Ovary (tissue), 3 donors: ENCODE data around the gene OVCA2.

ENCODE experiments used
- POLR2A ChIP-seq: fragments of 450-650 bp; IDR thresholded peaks from one replicate; pipeline ENCODE4 v1.6.1; 2017; ENCODE audit warnings: antibody characterized with exemption, mild to moderate bottlenecking, moderate library complexity
- TF ChIP-seq, protein P1 (sequence below), 3 donors: fragments of 450-650 bp in 2 of 3; fragments of 200-600 bp in 1 of 3; IDR thresholded peaks; one replicate each; pipeline versions ENCODE4 v1.5.1 to v1.8.0; 2016 to 2022; ENCODE audit warnings: antibody characterized with exemption in 3 of 3, mild to moderate bottlenecking in 1 of 3
- donor health status: DM: no; HTN: no; CAD: no.

- TF ChIP-seq, protein P1, sequence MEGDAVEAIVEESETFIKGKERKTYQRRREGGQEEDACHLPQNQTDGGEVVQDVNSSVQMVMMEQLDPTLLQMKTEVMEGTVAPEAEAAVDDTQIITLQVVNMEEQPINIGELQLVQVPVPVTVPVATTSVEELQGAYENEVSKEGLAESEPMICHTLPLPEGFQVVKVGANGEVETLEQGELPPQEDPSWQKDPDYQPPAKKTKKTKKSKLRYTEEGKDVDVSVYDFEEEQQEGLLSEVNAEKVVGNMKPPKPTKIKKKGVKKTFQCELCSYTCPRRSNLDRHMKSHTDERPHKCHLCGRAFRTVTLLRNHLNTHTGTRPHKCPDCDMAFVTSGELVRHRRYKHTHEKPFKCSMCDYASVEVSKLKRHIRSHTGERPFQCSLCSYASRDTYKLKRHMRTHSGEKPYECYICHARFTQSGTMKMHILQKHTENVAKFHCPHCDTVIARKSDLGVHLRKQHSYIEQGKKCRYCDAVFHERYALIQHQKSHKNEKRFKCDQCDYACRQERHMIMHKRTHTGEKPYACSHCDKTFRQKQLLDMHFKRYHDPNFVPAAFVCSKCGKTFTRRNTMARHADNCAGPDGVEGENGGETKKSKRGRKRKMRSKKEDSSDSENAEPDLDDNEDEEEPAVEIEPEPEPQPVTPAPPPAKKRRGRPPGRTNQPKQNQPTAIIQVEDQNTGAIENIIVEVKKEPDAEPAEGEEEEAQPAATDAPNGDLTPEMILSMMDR (IDR thresholded peaks at IDR 0.05), result no peak
- no peak for TF ChIP-seq POLR2A
Measured at GRCh38 chr17:2086306-2086705, 44.5 kb downstream of the OVCA2 start.
